ENCODE measurements around the gene SNRNP35.

DNA sequence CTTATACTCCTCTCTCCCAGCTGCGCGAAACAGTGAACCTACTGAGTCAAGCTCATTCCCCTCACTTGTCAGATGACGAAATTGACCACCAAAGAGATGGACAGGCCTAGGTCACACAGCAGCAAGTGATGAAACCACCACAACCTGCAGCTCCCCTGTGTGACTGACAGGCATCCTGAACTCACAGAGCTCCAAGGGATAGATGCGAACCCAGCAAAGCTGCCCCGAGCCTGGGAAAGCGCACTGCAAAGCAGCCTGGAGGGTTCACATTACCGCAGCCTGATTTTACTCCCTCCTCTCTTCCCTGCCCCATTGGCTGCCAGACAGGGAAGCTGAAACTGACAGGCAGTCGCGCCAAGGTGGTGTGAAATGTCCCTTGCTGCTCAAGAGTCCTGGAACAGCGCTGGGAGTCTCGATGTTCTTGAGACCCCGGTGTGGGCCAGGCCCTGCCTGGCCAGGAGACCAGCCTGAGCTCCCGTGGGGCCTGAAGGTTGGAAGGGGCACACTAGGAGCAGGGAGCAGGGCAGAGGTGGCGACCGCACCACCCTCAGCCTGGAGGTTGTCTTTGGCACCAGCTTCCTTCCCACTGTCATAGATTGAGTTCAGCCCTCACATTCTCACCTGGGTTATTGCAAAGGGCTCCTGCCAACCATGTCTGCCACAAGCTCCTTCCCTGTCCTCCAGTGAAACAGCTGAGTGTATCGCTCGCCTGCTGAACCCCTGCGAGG is 36.3 kb downstream of the SNRNP35 start:
- TF ChIP-seq, protein P1, sequence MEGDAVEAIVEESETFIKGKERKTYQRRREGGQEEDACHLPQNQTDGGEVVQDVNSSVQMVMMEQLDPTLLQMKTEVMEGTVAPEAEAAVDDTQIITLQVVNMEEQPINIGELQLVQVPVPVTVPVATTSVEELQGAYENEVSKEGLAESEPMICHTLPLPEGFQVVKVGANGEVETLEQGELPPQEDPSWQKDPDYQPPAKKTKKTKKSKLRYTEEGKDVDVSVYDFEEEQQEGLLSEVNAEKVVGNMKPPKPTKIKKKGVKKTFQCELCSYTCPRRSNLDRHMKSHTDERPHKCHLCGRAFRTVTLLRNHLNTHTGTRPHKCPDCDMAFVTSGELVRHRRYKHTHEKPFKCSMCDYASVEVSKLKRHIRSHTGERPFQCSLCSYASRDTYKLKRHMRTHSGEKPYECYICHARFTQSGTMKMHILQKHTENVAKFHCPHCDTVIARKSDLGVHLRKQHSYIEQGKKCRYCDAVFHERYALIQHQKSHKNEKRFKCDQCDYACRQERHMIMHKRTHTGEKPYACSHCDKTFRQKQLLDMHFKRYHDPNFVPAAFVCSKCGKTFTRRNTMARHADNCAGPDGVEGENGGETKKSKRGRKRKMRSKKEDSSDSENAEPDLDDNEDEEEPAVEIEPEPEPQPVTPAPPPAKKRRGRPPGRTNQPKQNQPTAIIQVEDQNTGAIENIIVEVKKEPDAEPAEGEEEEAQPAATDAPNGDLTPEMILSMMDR (IDR thresholded peaks at IDR 0.05; ENCODE audit: insufficient read depth, low read depth, low read length) = no peak
- TF ChIP-seq EZH2 (IDR thresholded peaks at IDR 0.05; ENCODE audit: insufficient read depth, low read length) = no peak

All from astrocyte (in vitro differentiated cells and primary cell).